IPS-18c (cell line): Measurements from ENCODE around the gene MAGI3.
"Not testable (repeated sequence)": the region's sequence is repeated elsewhere in the genome, so short reads cannot be mapped to it uniquely, and the experiment has no call there.

ENCODE experiments used
- H3K4me3 ChIP-seq: 2 replicates; pipeline ENCODE4 v1.7.0; 2013; ENCODE audit warnings: low read depth, mild to moderate bottlenecking, low read length, moderate library complexity; ENCODE audit not compliant: insufficient read depth
- H3K9me3 ChIP-seq: one replicate; pipeline ENCODE4 v1.6.1; 2013; ENCODE audit warnings: mild to moderate bottlenecking, low read length, moderate library complexity; ENCODE audit not compliant: control insufficient read depth, insufficient read depth

Gene MAGI3

DNA sequence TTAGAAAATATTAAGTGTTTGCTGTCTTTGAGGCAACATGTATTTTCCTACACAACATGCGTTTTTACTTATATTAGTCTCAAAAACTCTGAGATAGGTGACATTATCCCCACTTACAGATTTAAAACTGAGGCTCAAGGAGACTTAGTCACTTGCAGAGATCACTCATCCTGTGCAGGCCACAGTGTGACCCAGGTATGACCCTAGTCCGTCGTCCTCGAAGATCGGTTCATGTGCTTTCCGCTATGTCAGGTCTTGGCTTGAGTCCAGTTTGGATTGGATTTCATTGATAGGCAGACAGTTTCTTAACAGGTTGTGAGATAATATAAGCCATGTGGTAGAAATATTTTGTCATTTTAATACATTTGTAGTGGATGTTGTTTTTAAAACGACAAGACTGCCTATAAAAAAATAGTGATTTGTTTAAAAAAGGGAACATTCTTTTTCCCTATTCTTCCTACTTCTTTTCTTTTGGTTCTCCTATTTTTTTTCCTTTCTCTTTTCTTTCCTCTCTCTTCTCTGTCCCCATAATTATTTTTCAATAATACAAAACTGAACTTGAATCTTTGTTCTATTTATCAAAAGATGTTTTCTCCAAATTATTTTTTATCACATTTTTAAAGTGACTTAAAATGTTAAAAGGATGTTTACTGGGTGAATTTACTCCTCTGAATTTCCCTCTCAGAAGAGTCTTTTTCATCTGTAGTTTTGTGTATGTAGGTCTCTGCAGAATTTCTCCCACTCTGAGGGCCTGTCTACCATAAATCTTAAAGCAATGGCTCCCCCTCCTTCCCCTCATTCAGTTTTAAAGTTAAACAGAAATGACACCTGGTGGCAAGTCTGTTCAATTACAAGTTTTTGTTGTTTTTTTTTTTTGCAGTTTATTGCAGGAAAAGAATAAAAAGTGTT, 287.2 kb downstream of the MAGI3 start:
- no peaks in the 10 kb centered on the region for H3K9me3 ChIP-seq
- no peak overlapping the region for H3K4me3 ChIP-seq

DNA sequence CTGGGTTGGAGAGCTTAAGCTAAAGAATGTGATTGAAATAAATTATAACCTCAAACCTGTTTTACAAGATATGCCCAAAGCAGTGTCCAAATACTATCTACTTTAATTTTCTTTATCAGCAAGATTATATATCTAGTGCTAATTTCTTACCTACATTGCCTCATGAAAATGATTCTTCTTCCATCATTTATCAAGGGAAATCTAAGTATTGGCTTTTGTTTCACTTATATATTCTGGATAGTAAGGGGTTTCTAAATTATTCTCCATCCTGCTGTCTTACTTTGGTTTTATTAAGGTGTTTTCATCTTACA, 287.8 kb downstream of the MAGI3 start:
- H3K9me3 ChIP-seq = no peaks in the 10 kb centered on the region
- no peak overlapping the region for H3K4me3 ChIP-seq

DNA sequence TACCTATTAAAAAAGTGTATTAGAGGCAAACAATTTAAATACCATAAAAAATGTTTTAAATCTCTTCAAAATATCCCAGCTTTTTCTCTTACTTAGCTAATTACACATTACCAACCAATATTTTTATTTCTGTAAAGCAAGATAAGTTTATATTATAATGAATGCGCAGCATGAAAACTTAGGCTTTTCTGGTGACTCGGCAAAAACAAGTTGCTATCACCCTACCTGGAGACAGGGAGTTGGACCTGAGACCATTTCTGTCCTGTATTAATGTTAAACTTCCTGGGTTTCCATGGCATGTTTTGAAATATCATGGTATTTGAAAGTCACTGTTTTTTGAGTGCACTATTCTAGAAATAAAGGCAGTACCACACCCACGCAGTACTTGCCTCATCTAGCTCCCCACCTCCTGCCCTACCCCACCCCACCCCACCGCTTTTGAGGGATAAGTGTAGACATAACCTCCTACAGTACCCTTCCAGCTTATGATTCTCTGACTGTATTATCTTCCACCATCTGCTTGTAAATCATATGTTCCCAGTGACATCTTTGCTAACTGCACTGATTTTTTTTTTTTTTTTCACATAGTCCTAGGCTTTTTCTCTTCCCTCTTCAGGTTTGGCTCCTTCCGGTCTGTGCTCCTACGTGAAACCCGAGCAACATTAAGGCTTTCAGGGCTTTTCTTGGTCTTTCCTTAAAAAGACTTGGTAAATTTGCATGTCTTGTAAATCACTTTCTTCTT, 291.5 kb downstream of the MAGI3 start:
- Histone ChIP-seq H3K4me3 (no peak overlapping the region; the same call in 1 of the 2 replicates), H3K9me3 (no peaks in the 10 kb centered on the region)

DNA sequence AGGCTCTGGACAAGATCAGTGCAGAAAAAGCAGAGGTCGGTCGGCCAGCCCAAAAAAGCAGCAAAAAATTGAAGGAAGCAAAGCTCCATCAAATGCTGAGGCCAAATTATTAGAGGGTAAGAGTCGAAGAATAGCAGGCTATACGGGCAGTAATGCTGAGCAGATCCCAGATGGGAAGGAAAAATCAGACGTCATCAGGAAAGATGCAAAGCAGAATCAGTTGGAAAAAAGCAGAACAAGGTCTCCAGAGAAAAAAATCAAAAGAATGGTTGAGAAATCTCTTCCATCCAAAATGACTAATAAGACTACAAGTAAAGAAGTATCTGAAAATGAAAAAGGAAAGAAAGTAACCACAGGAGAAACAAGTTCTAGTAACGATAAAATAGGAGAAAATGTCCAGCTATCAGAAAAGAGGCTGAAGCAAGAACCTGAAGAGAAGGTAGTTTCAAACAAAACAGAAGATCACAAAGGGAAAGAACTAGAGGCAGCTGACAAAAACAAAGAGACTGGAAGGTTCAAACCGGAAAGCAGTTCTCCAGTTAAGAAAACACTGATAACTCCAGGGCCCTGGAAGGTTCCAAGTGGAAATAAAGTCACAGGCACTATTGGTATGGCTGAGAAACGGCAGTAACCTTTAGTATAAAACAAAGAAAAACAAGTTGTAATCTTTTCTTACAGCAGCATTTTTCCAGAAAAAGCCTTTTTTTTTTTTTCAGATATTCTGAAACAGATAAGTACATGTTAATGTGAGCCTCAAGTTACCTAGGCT, 293.3 kb downstream of the MAGI3 start:
- Histone ChIP-seq H3K4me3 (no peak overlapping the region), H3K9me3 (no peaks in the 10 kb centered on the region)

DNA sequence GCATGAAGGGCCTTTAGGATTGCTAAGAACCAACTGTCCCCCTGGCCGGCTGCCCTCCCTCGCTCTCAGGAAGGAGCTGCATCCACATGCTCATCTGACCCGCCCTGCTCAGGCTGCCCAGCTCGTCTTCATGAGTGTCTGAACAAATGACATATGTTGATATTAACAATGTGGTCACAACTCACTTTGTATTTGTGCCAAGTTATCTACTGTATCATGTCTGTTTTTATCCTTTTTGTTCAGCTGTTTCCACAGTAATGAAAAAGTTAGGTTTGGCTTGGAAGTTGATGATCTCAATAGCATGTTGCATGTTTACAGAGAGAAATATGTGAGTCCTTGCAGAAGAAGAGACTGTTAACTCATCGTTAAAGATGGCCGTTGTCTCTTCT, 293.8 kb downstream of the MAGI3 start:
- Histone ChIP-seq H3K4me3 (no peak overlapping the region), H3K9me3 (no peaks in the 10 kb centered on the region)

DNA sequence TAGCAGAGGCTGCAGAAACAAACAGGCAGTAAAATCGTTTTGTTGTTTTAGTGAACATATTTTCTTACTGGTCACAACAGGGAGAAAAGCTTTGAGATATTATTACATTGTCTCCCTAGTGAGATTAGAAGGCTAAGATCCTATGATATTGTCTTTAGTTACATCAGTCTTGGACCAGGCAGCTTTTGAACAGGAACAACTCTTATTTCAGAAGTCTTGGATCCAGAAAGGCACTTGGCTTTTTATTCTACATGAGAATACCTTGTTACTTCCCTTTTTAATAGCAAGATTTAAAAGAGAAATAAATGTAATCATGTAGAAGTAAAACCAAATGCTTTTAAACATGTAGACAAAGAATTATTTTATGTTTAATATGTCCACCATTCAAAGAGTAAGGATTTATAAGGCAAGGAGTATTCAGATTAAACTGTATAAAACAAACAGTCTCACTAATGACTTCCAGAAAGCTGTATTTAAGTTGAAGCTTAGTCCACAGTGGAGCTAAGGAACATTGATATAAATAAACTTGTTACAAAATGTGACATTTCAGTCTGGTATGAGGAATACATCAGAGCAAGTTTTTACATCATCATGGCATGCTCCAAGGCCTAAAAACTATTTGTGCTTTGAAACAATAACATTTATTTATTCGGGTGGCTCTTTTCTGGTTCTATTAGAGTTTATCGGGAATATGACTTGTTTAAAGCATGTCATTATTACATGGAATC, 296.7 kb downstream of the MAGI3 start:
- H3K4me3 ChIP-seq = no peak overlapping the region

DNA sequence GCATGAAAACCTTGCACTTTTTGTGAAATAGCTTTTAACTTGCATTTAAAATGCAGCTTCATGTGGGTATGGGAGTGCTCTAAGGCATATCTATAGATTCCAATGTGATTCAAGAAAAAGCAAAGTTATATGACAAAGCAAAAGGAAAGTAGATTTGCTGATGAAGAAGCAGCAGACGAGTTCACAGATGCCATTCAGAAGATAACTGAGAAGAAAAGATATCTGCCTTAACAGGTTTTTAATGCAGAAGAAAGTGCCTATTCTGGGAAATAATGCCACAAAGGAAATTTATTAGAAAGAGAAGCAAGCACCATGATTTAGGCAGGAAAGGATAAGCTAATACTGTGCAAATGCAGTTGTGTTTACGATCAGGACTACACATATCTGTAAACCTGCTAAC, 300.9 kb downstream of the MAGI3 start:
- no peak overlapping the region for H3K4me3 ChIP-seq
- H3K9me3 ChIP-seq = no peaks in the 10 kb centered on the region

More for the DNA sequence above, 296.7 kb downstream of the MAGI3 start:
- no peaks in the 10 kb centered on the region for H3K9me3 ChIP-seq

DNA sequence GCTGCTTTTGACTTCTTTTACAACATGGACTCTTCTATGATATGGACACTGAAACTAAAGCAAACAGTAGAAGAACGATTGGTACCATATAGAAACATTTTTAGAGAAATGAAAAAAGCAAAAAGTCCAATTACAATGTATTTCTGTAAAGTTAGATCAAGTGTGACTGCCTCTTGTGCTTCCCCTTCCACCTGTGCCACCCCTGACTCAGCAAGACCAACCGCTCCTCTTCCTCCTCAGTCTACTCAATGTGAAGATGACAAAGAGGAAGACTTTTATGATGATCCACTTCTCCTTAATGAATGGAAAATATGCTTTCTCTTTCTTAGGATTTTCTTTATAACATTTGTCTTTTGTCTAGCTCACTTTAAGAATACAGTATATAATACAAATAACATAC, 302.0 kb downstream of the MAGI3 start:
- H3K4me3 ChIP-seq = no peak overlapping the region
- no peaks in the 10 kb centered on the region for H3K9me3 ChIP-seq

DNA sequence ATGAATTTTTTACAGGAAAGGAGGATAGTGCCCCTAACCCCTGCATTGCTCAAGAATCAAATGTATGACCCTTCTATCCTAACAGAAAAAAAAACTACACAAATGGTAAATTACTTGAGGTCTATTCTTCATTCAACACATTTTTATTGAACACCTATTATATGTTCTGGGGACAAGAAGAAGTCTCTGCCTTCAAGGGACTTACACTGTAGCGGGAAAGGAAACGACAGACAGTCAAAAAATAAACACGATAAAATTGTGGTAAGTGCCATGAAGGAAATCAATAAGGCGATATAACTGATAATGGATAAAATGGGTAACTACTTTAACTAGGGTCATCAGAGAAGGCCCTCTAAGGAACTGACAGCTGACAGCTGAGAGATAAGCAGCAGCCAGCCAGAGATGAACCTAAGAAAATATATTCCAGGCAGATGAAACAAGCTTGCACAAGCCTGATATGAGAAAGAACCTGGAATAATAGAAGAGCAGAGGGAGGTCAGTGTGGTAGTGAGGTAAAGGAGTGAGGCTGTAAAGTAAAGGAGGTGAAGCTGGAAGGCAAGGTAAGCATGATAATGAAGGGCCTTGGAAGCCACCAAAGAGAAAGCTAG, 302.6 kb downstream of the MAGI3 start:
- H3K9me3 ChIP-seq = no peaks in the 10 kb centered on the region
- no peak overlapping the region for H3K4me3 ChIP-seq

DNA sequence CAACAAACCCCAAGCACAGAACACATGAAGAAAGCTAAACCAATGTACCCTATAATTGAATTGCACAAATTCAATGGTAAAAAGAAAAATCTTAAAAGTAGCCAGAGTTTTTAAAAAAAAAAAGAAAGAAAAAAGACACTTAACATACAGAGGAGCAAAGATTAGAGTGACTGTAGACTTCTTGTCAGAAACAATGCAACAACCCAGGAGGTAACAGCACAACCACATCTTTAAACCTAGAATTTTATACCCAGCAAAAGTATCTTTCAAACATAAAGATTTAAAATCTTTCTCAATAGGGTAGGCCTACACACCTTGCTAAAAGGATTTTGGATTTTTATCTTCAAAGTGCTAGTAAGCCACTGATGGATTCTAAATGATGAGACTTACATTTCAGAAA, 304.6 kb downstream of the MAGI3 start:
- Histone ChIP-seq H3K4me3 (no peak overlapping the region), H3K9me3 (no peaks in the 10 kb centered on the region)

DNA sequence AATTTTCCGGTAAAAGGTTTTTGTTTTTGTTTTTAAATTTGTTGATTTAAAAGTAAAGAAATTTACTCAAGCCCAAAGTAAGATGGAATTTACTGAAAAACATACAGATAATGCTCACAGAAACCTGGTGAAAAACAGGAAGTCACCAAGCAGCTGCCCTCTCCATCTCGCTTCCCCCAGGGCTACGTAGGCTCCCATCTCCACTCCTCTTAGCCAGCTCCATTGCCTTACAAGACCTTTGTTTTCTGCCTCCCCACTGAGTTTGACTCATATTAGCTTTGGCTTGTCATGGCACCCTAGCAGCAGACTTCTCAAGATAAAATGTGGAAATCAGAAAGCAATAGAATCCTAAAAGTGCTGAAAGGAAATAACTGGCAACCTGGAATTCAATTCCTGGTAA, 311.1 kb downstream of the MAGI3 start:
- H3K4me3 ChIP-seq = no peak overlapping the region
- H3K9me3 ChIP-seq = no peaks in the 10 kb centered on the region

DNA sequence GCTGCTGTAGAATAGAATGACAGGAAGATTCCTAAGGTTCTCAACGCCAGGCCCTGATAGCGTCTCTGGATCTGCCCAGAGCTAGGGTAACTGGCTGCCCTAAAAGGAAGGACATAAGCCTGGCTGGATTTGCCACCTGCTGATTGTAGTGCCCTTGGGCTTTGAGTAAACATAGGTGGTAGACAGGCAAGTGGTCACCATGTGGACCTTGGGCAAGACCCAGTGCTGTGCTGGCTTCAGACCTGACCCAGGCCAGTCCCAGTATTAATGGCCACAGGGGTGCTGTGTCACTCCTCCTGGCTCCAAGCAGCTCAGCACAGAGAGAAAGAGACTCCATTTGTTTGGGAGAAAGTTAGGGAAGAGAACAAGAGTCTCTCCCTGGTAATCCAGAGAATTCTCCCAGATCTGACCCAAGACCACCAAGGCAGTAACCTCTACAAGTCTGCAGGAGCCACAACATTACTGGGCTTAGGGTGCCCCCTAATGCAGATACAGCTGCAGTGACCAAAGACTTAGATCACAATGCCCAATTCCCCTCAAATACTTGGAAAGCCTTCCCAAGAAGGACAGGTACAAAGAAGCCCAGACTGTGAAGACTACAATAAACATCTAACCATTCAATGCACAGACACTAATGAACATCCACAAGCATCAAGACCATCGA, 324.4 kb downstream of the MAGI3 start:
- Histone ChIP-seq H3K4me3 (no peak overlapping the region), H3K9me3 (peaks cover 3% of the 10 kb centered on the region)

DNA sequence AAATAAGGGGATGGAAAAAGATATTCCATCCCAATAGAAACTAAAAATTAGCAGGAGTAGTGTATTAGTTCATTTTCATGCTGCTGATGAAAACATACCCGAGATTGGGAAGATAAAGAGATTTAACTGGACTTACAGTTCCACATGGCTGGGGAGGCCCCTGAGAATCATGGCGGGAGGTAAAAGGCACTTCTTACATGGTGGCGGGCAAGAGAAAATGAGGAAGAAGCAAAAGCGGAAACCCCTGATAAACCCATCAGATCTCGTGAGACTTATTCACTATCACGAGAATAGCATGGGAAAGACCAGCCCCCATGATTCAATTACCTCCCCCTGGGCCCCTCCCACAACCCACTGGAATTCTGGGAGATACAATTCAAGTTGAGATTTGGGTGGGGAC, 327.2 kb downstream of the MAGI3 start:
- not testable (repeated sequence) for H3K9me3 ChIP-seq, H3K4me3 ChIP-seq

DNA sequence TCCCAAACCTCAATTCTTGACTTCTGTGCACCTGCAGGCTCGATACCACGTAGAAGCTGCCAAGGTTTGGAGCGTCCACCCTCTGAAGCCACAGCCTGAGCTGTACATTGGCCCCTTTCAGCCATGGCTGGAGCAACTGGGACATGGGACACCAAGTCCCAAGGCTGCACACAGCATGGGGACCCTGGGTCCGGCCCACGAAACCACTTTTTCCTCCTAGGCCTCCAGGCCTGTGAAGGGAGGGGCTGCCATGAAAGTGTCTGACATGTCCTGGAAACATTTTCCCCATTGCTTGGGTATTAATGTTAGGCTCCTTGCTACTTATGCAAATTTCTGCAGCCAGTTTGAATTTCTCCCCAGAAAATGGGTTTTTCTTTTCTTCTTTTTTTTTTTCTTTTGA, 328.3 kb downstream of the MAGI3 start:
- not testable (repeated sequence) for H3K9me3 ChIP-seq, H3K4me3 ChIP-seq

DNA sequence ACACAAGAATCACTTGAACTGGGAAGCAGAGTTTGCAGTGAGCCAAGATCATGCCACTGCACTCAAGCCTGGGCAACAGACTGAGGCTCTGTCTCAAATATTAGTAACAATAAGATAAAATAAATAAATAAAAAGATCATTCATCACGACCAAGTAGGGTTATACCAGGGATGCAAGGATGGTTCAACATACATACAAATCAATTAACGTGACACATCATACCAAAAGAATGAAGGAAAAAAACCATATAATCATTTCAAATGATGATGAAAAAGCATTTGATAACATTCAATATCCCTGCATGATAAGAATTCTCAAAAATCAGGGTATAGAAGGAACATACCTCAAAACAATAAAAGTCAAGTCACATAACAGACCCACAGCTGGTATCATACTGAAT, 330.7 kb downstream of the MAGI3 start:
- no peak overlapping the region for H3K4me3 ChIP-seq
- H3K9me3 ChIP-seq = peaks cover 7% of the 10 kb centered on the region

DNA sequence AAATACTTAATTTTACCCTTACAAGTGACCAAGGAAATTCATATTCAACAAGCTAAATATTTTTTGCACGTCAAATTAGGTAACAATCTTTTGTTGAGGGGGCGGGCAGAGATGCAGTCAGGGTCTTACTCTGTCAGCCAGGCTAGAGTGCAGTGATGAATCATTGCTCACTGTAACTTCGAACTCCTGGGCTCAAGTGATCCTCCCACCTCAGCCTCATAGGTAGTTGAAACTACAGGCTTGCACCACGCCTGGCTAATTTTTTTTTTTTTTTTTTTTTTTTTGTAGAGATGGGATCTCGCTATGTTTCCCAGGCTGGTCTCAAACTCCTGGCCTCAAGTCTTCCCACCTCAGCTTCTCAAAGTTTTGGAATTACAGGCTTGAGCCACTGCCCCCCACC, 342.5 kb downstream of the MAGI3 start:
- H3K9me3 ChIP-seq = no peaks in the 10 kb centered on the region
- H3K4me3 ChIP-seq = no peak overlapping the region
